ENCODE data around the gene P2RX6. TPM values are rescaled to one million over a fixed set of nuclear protein-coding genes. Genes with fewer than 3 reads are reported as not detected.

The P2RX6 gene
- total RNA-seq, 1 donor from 2014 or later: 0.45 TPM

- Mint-ChIP-seq H3K4me1 (ENCODE audit: low read depth, unreplicated experiment) (no peaks in the 10 kb centered on the region), H3K9me3 (ENCODE audit: unreplicated experiment) (no peaks in the 10 kb centered on the region), H3K4me3 (ENCODE audit: unreplicated experiment) (no peak overlapping the region), H3K27me3 (ENCODE audit: low read depth, unreplicated experiment) (no peaks in the 10 kb centered on the region), H3K27ac (ENCODE audit: unreplicated experiment) (peak overlapping the region; percentile 18), H3K36me3 (ENCODE audit: low read depth, unreplicated experiment) (peaks cover 3% of the 10 kb centered on the region)
- Histone ChIP-seq H3K4me2 (ENCODE audit: low read length) (no peak overlapping the region), H4K20me1 (ENCODE audit: insufficient read depth, low read length) (peaks cover 34% of the 10 kb centered on the region), H3K9ac (ENCODE audit: low read length) (no peak overlapping the region), H3K4me3 (ENCODE audit: insufficient read depth, low read depth, low read length) (no peak overlapping the region), H3K9me3 (ENCODE audit: insufficient read depth, low read depth, low read length) (no peaks in the 10 kb centered on the region), H3K36me3 (ENCODE audit: insufficient read depth, low read length) (no peaks in the 10 kb centered on the region), H2AFZ (ENCODE audit: low read depth, low read length) (no peak overlapping the region), H3K4me1 (ENCODE audit: insufficient read depth, low read length) (peaks cover 12% of the 10 kb centered on the region), H3K27me3 (ENCODE audit: insufficient read depth, low read length) (no peaks in the 10 kb centered on the region), H3K27ac (ENCODE audit: low read depth, low read length) (no peak overlapping the region), H3K79me2 (ENCODE audit: insufficient read depth, low read length) (peaks cover 18% of the 10 kb centered on the region)
- no peak for FAIRE-seq
- TF ChIP-seq CTCF (IDR thresholded peaks at IDR 0.05; ENCODE audit: insufficient read depth, low read depth, low read length) (no peak), EZH2 (IDR thresholded peaks at IDR 0.05; ENCODE audit: insufficient read depth, low read length) (no peak)
- no peak for DNase-seq (ENCODE audit: low read depth)
These were observed 18.9 kb upstream of the P2RX6 start for GRCh38 chr22:20996031-20996410.

GRCh38 chr22:20996598-20997535 is 18.1 kb upstream of the P2RX6 start:
- Histone ChIP-seq H3K9ac (ENCODE audit: low read length) (no peak overlapping the region), H3K4me2 (ENCODE audit: low read length) (no peak overlapping the region), H3K4me3 (ENCODE audit: insufficient read depth, low read depth, low read length) (no peak overlapping the region), H3K4me1 (ENCODE audit: insufficient read depth, low read length) (peaks cover 16% of the 10 kb centered on the region), H3K27me3 (ENCODE audit: insufficient read depth, low read length) (no peaks in the 10 kb centered on the region), H3K36me3 (ENCODE audit: insufficient read depth, low read length) (no peaks in the 10 kb centered on the region), H2AFZ (ENCODE audit: low read depth, low read length) (no peak overlapping the region), H3K79me2 (ENCODE audit: insufficient read depth, low read length) (peaks cover 24% of the 10 kb centered on the region), H3K27ac (ENCODE audit: low read depth, low read length) (no peak overlapping the region), H3K9me3 (ENCODE audit: insufficient read depth, low read depth, low read length) (no peaks in the 10 kb centered on the region), H4K20me1 (ENCODE audit: insufficient read depth, low read length) (peaks cover 35% of the 10 kb centered on the region)
- TF ChIP-seq EZH2 (IDR thresholded peaks at IDR 0.05; ENCODE audit: insufficient read depth, low read length) (no peak), CTCF (IDR thresholded peaks at IDR 0.05; ENCODE audit: insufficient read depth, low read depth, low read length) (no peak)
- DNase-seq (ENCODE audit: low read depth): no peak
- Mint-ChIP-seq H3K36me3 (ENCODE audit: low read depth, unreplicated experiment) (peaks cover 3% of the 10 kb centered on the region), H3K4me3 (ENCODE audit: unreplicated experiment) (no peak overlapping the region), H3K27me3 (ENCODE audit: low read depth, unreplicated experiment) (no peaks in the 10 kb centered on the region), H3K9me3 (ENCODE audit: unreplicated experiment) (no peaks in the 10 kb centered on the region), H3K4me1 (ENCODE audit: low read depth, unreplicated experiment) (no peaks in the 10 kb centered on the region), H3K27ac (ENCODE audit: unreplicated experiment) (peak overlapping the region; percentile 18)
- FAIRE-seq: no peak

Measured in astrocyte (in vitro differentiated cells and primary cell).